Suppressor macrophage (primary cell): ENCODE results near the gene LIMS1.
"Not testable (repeated sequence)": the region's sequence is repeated elsewhere in the genome, so short reads cannot be mapped to it uniquely, and the experiment has no call there.

Experiments
- DNase-seq, 4 experiments: peaks; one replicate each; pipeline ENCODE4 v3.0.0-alpha.2; 2020 to 2022
- total RNA-seq, 17 experiments: gene quantifications; one replicate each; lab custom pipeline; 2026; ENCODE audit warnings: mixed read lengths in 6 of 17, inconsistent platforms in 3 of 17; lab: John Stamatoyannopoulos, UW

Gene LIMS1, protein sequence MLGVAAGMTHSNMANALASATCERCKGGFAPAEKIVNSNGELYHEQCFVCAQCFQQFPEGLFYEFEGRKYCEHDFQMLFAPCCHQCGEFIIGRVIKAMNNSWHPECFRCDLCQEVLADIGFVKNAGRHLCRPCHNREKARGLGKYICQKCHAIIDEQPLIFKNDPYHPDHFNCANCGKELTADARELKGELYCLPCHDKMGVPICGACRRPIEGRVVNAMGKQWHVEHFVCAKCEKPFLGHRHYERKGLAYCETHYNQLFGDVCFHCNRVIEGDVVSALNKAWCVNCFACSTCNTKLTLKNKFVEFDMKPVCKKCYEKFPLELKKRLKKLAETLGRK
- total RNA-seq: 200 to 1,022 (median 594) reads per million in 17 experiments

DNA sequence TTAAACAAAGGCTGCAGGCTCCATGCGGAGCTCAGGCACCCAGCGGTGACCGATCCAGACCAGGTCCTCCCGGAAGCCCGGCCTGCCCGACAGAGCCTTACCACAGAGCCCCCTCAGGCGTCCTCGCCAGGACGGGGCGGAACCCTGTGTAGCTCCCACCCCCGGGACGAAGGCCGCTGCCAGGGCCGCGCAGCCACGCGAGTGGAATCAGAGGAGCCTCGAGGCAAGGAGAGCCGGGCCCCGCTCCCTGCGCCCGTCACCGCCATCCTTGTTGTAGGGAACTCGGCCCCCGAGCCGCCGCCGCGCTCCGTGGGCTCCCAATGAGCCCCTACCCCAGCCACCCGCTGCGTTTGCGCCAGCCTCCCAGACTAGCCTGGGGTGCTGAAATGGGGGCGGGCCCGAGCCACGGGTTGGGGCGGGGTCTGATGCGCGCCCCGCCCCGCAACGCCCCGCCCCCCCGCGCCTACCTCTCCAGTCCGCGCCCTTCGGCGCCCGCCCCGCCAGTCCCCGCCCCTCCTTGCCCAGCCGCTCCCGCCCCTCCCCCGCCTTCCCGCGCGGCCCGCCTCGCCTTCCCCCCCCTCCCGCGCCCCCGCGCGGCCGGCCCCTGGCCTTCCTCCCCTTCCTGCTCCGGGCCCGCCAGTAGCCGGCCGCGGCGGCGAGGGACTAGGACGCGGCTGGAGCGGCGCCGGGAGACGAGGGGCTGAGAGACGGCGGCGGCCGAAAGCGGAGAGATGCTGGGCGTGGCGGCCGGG lies at the start of gene LIMS1:
LIMS1 (plus strand) TSS at position 639 of the 752 bp plus-strand sequence; CDS start at position 732, 93 bp downstream.
- peak; percentile 90 to 97 (median 94) for DNase-seq

DNA sequence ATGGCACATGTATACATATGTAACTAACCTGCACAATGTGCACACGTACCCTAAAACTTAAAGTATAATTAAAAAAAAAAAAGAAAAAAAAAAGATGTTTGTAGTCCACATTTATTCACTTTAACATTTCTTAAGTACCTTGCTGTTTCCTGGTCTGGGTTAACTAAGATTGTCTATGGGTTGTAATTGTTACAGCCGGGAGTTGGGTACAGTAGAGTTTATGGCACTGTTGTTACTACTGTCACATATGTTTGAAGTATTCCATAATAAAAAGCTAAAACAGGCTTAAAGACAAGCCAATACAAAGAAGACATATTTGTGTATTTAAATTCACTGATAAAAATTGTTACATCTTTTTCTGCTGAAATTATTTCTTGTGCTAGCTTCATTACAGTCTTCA lies 49.0 kb upstream of the LIMS1 start:
- DNase-seq: no peak

DNA sequence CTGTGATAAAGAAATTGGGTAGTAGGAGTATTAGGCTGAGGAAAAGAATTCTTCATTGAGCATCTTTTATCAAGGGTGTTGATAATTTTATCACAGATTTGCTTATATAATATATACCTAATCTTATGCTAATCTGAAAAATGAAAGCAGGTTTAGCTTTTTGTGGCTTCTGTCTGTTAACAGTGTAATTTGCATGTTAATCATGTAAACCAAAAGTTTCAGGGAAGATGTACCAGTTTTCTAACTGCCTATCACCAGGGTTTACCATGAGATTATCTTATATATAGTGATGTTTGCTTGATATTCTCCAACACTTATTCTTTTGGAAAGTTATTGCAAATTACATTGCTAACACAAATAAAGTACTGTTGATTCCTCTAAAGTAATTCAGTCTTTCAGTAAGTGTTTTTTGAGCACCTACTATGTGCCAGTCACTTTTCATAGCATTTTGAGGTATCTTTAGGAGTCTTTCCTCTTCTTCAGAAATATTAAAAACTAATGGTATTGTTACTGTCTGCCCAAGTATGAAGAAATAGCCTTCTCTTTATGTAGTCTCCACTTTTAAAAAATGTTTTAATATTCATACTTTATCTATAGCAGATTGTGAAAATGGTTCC lies 43.7 kb upstream of the LIMS1 start:
- no peak for DNase-seq

DNA sequence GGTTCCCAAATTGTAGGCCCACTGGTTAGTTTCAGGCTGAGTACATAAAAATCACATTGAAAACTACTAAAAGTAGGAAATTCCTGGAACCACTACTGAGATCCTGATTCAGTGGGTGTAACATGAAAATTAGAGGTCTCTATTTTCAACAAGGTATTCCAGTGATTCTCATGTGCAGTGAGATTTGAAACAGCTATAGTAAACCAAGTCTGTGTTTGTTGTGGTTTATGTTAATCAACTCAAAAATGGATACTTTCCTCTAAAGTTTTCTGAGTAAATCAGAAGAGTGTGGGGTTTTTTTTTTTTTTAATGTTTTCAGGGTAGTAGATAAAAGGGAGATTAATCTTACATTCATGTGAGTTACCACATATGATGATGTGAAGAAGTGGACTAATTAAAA lies 42.4 kb upstream of the LIMS1 start:
- DNase-seq: no peak

DNA sequence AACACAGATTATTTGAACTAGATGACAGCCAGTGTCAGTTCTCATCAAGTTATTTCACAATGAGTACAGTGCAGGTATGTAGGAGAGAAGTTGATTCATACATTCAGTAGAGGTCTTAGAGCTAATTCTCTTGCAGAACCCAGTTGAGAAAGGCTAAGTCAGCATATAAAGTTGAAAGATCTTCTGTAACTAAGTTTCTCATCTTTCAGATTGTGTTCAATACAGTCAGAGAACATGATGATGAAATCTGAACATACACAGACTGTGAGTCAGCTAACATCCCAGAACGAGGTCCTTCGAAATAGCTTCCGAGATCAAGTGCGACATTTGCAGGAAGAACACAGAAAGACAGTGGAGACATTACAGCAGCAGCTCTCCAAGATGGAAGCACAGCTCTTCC lies 41.9 kb upstream of the LIMS1 start:
- peak in 1 of 4 experiments; percentile 1 for DNase-seq

DNA sequence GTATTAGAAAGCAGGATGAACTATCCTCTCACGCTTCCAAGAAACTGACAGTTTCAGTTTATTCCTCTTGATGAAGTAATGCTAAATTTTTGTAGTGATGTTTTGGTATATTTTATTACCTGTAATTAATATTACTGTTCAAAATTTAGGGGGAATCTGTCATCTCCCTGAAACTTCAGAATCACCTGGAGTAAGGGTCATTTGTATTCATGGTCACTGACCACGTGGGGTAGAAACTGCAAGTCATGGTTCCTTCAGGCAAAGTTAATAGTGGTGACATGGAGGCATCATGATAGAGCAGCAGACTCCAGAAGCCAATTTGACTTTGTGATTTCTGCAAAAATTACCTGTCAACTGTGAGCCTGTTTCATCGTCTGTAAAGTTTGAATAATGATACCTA lies 38.1 kb upstream of the LIMS1 start:
- not testable (repeated sequence) for DNase-seq

DNA sequence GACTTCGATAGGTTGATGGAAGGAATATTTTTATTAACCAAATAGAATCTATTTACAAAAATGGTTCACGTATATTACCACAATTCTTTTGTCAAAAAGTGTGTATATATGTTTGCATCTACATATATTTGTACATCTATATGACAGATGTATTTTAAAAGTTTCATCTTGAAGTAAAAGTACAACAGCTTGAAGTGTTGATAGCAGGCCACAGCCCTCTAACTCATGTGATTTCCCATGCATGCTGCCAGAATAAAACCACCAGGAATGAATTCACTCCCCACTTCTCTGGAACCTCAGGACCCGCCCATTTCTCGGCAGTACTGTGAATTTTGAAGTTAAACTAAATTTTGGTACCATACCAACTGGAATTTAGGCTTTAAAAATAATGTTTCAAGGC lies 26.6 kb upstream of the LIMS1 start:
- DNase-seq: not testable (repeated sequence)

DNA sequence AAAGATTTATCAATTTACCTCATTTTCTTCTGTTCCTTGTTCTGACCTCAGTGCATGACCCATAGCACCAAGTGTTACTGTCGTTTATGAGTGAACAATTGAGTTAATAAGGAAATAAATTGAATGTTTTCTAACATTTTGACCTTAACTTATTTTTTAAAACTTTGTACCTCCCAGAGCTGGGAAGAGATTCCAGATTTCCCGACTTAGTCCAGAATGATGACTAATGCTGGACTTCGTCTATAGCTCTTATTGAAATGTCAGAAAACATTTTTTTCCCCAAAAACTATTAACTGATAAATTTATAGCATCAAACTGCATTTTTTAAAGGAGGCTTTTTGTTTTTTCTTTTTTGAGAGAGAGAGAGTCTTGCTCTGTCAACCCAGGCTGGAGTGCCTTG lies 21.8 kb upstream of the LIMS1 start:
- DNase-seq: not testable (repeated sequence)

DNA sequence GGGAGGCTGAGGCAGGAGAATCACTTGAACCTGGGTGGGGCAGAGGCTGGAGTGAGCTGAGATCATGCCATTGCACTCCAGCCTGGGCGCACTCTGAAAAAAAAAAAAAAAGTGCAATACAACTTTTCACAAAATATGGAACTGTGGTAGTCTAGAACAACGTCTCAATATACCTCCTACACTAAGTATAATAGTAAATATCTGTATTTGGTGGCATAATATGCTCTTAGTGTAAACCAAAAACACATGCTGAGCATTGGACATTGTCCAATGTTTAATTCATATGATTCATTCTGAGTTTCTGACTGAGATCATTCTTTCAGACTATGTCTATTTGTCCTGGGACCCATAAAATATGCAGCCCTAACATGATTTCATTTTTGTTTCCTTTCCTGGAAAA lies 19.8 kb upstream of the LIMS1 start:
- DNase-seq: not testable (repeated sequence)

DNA sequence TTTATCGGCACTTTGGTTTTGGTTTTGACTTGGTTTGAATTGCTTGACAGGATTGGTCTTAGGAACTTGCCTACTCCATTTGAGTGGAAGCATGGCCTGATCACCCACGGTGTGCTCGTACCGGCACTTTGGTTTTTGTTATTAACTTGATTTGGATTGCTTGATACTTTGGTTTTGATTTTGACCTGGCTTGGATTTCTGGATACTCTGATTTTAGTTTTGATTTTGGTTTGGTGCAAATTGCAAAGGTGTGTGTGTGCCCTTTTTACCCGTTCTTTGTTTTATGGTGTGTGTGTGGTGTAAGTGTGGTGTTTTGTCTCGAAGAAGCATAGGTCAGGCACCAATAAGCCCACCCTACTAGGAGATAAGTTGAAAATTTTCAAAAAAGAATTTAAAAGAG lies 9.6 kb upstream of the LIMS1 start:
- not testable (repeated sequence) for DNase-seq

DNA sequence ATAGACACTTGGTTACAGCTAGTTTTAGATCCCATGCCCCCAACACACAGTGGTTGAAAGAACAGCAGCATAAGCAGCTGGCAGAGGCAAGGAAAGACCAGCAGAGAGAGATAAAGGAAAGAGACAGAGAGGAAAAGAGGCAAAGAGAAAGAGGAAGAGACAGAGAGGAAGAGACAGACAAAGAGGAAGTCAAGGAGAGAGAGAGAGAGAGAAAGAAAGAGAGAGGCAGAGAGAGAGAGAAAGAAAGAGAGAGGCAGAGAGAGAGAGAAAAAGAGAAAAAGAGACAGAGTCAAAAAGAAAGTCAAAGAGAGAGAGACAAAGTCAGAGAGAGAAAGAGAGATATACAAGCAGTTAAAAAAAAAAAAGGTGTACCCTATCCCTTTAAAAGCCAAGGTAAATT lies 9.0 kb upstream of the LIMS1 start:
- not testable (repeated sequence) for DNase-seq

DNA sequence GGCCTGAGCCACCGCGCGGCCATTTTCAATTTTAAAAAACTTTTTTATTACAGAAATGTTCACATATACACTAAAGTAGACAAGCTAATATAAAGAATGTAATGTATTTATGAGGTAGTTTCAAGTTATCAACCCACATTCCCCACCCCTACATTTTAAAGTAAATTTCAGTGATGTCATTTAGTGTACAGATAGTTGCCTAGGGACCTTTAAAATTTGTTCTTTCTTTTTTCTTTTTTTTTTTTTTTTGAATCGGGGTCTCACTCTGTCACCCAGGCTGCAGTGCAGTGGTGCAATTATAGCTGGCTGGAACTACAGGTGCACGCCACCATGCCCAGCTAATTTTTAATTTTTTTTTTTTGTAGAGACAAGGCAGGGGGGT lies 2.6 kb upstream of the LIMS1 start:
- DNase-seq: no peak

DNA sequence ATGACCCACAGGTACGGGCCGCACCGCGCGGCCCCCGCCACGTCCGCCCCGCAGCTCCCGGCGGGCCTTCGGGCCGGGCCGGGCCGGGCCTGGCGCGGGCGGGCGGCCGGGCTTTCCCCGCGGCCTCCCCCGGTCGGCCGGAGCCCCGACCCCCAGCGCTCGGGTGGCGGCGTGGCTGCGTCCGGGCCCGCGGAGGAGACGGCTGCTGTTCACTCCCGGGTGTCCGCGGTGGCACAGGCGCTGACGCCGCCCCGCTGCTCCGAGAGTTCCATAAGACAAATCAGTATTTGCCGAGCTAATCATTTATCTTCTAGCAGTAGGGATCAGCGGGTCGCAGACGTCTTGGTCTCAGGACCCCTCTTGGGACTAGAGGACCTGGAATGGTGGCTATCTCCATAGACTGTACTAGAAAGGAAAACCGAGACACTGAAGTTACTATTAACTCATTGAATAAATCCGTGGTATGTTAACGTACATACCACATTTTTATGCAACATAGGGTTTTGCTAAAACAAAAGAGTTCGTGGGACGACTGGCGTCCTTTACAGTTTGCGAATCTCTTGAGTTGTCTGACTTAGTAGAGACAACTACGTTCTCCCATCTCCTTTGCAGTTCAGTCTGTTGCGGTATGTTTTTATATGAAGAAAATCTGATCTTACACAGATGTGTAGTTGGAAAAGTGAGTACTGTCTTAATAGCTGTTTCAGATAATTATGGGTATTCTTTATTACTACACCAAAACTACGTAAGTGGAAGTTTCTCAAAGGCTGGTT lies 500 bp downstream of the LIMS1 start:
- peak; percentile 41 to 72 (median 58) for DNase-seq

DNA sequence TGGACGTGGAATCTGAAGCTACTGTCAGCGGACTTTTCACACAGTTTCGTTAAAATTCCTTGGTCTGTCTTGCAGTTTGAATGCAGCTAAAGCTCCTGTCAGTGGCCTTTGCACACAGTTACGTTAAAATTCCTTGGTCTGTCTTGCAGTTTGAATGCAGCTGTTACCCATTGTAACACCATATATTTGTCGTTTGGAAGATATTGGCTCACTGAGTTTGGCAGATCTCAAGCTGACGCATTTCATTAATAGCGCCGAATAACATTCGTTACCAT lies 1.0 kb downstream of the LIMS1 start:
- peak in 3 of 4 experiments; percentile 7 to 34 (median 9) for DNase-seq

DNA sequence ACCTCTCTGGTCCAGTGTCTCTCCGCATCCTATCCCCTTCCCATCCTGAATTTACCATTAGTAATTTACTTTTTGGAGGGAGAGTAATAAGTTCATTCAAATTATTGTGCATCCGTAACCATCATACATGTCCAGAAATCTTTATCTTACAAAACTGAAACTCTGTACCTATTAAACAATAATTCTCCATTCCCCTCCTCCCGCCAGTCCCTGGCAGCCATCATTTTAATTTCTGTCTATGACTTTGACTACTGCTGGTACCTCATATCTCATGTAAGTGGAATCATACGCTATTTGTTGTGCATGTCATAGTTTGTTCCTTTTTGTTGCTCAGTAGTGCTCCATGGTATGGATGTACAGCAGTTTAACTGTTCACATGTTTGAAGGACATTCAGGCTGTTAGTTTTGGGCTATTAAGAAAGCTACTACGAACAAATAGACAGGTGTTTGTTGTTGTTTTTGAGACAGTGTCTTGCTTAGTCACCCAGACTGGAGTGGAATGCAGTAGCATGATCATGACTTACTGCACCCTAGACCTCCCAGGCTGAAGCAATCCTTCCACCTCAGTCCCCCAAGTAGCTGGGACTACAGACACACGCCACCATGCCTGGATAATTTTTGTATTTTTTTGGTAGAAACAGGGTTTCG lies 2.0 kb downstream of the LIMS1 start:
- peak in 1 of 4 experiments; percentile 12 for DNase-seq

DNA sequence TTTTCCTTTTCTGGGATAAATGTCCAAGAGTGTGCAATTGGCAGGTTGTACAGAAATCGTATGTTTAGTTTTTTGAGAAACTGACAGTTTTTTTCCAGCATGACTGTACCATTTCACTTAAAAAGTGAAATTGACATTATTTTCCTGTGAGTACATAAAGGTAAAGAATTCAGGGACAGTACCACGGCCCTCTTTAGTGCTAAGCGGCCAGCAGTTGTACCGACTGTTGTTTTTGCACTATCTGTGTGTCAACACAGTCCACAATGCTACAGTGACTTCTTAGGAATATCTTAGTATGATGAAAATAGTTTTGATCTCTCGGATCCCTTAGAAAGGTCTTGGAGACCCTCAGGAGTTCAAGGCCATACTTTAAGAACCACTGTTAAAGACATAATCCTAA lies 2.6 kb downstream of the LIMS1 start:
- DNase-seq: no peak

DNA sequence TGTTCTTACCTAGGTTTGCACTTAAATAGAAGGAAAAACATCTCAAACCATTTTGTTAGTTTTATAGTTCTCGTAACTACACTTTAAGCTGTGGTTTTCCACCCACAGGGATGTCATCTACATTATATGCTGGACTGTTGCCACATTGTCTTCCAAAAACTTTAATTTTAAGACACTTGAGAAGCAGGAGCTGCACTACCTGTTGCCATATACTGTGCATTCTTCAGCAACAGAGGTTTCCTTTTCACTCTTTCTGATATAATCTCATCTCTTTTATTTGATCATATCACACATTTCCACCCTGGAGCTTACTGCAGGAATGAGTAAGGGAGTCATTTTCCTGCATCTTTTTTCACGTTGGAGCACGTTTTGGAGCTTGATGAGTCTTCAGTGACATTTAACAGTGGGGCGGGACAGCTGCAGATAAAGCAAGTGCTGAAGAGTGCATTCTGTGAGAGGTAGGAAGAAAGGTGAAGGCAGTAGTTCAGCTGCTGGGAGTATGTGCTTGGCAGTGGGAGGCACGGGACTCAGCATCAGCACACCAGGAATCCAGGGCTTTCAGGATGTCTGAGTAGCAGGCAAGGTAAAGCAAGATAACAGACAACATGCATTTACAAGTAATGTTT lies 3.8 kb downstream of the LIMS1 start:
- no peak for DNase-seq

DNA sequence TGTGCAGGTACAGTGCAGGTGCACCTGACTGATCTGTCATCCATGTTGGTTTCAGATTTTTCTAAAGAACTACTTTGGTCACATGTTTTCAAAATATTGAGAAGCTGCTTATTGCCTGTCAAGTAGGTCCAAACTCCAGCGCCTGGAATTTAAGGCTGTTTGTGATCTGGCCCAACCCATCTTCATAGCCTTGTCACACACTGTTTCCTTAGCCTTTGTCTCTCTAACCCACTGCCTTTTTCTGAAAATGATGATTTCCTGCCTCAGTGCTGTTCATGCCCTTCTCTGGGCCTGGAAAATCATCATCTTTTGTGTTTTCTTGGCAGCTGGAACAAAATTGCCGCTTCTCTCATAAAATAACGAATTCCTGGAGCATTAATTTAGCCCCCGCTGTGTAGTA lies 7.2 kb downstream of the LIMS1 start:
- no peak for DNase-seq

DNA sequence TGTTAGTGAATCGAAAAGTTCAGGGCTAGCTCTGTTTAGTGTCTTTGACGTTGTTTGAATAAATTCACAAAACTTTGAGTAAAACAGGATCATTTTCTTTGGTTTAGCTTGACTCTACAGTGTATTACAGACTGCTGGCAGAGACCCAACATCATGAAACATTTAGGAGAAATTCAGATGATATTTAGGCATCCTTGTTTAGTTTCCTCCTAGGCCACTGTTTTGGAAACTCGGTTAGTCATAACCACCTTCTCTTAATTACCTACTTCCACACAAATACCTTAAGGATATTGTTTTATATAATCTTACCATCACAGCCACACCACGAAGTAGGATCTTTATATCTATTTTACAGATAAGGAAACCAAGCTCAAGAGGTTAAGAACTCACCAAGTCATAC lies 7.8 kb downstream of the LIMS1 start:
- no peak for DNase-seq

DNA sequence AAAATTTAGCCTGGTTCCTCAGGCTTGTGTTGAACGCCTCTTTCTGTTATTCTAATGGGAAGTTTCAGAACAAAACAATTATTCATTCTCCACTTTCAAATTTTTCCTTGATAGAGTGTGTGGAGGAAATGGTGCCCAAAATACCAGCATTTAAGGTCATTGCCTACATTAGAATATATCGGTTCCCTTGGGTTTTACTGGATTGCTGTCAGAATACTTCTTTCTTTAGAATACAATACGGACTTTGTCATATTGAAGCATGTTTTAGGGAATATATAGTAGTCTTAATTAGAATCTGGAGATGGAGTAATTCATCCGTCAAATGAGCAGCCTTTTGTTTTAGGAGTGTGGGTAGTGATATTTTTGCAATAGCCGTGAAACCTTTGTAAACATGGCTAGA lies 13.3 kb downstream of the LIMS1 start:
- DNase-seq: no peak

DNA sequence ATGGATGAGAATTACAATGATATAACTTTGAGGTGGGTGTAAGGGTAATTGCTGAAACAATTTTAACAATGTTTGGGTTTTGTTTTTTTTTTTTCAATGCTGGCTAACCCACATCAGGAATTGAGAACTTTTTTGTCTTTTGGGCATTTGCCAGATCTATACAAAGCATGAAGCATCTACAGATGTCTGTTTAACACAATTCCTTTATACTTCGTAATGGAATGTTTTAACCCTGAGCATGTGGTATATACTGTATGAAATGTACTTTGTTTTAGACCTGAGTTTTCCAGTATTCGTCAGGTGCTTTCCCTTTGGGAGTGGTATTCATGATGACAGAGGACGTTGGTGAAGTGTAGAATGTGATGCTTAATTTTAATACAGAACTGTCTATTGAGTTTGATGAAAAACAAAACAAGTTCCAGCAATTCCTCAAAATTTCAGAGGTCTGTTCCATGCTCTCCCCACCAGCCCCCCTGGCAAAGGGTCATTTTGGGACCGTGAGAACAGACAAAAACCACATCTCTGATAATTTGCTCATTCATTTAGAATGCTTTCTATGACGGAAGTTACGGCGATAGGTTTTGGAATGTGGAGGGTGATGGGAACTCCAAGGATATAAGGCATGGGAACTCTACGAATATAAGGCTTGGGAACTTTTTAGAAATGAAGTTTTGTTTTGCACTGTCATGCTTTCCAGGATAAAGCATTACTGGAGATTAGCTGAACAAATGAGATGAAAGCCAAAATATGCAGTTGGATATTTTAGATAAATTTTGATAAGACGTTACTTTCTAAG lies 14.1 kb downstream of the LIMS1 start:
- DNase-seq: no peak
